Effector memory CD4-positive, alpha-beta T cell (primary cell): Measurements from ENCODE around the gene GPRIN2.
"Not testable (repeated sequence)": the region's sequence is repeated elsewhere in the genome, so short reads cannot be mapped to it uniquely, and the experiment has no call there.

ENCODE experiments used
- DNase-seq, 3 donors: peaks; one replicate each; pipeline ENCODE4 v3.0.0-alpha.2; 2020
- H3K27ac ChIP-seq: 2 replicates; pipeline ENCODE4 v1.7.0; 2013; ENCODE audit warnings: mild to moderate bottlenecking, low read length, moderate library complexity; ENCODE audit not compliant: insufficient read depth, poor library complexity, severe bottlenecking
- H3K27me3 ChIP-seq: replicated peaks from 2 replicates; pipeline ENCODE4 v1.7.0; 2013; ENCODE audit warnings: mild to moderate bottlenecking, low read length; ENCODE audit not compliant: insufficient read depth, control insufficient read depth, poor library complexity, severe bottlenecking
- H3K36me3 ChIP-seq: 2 replicates; pipeline ENCODE4 v1.7.0; 2013; ENCODE audit warnings: mild to moderate bottlenecking, low read length, moderate library complexity; ENCODE audit not compliant: control insufficient read depth, insufficient read depth
- H3K4me1 ChIP-seq: 2 replicates; pipeline ENCODE4 v1.7.0; 2013; ENCODE audit warnings: low read length, mild to moderate bottlenecking; ENCODE audit not compliant: control insufficient read depth, insufficient read depth, poor library complexity, severe bottlenecking
- H3K4me3 ChIP-seq: 2 replicates; pipeline ENCODE4 v1.7.0; 2013; ENCODE audit warnings: low read length, low read depth, mild to moderate bottlenecking; ENCODE audit not compliant: insufficient read depth, poor library complexity, severe bottlenecking
- H3K9me3 ChIP-seq: 2 replicates; pipeline ENCODE4 v1.7.0; 2013; ENCODE audit warnings: mild to moderate bottlenecking, low read length, moderate library complexity; ENCODE audit not compliant: control insufficient read depth
- total RNA-seq, 3 donors: gene quantifications; one replicate each; lab custom pipeline; 2026; lab: John Stamatoyannopoulos, UW

GPRIN2 gene
- total RNA-seq: 0 to 0.39 (median 0) reads per million in 3 donors

DNA sequence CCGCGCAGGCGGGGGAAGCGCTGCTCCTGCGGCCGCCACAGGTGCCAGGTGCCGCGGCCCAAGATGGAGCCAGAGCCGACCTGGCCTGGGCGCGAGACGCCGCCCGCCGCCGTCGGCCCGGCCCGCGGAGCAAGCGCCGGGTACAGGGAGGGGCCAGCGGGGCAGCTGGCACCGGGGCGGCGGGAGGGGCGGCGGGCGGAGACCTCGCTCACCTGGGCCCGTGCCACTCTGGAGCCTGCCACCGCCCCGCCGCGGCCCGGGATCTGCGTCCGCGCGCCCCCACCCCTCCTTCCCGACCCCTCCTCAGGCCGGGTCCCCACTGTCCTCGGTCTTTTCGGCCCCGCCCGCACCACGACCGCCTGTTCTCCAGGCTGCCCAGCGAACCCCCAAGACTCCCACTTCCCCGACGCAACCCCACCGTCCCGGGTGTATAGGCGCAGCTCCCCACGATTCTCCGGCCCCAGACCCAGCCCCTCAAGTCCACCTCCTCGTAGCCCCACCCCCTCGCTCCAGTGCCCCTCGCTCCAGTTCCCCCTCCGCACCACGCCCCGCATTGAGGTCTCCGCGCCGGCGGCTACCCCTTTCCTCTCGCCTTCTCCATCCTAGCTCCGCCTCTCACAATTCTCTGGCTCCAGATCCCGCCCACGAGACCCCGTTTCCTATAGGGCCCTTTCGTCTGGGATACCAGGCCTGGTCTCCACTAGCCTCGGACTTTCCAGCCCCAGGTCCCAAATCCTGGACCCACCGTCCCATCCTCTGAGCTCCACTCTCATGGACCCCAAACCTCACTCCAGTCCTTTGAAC, at the start of gene GPRIN2:
TSS of gene GPRIN2 (minus strand) at position 144 of the 804 bp plus-strand sequence. CDS start 5,922 bp downstream, outside the sequence.
- Histone ChIP-seq H3K4me3 (no peak within 1 kb of the TSS), H3K36me3 (no peaks in the 10 kb centered on the region), H3K9me3 (no peaks in the 10 kb centered on the region), H3K4me1 (no peaks in the 10 kb centered on the region), H3K27ac (no peak within 1 kb of the TSS), H3K27me3 (peaks cover 24% of the 10 kb centered on the region)
- DNase-seq: no peak

DNA sequence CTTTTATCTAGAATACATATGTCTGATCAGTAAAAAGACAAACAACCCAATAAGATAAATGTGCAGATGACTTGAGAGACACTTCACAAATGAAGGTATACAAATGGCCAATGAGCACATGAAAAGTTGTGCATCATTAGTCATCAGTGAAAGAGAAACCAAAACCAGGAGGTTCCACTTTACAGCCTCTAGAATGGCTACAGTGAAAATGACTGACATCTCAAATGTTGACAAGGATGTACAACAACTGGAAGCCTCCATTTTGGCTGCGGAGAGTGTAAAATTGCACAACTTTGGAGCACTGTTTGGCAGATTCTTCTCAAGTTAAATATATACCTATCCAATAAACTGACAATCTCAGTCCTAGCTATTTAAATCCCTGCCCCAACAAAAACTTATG, 44.1 kb upstream of the GPRIN2 start:
- not testable (repeated sequence) for H3K4me3 ChIP-seq, H3K36me3 ChIP-seq, H3K9me3 ChIP-seq, H3K27ac ChIP-seq, H3K4me1 ChIP-seq, H3K27me3 ChIP-seq, DNase-seq

DNA sequence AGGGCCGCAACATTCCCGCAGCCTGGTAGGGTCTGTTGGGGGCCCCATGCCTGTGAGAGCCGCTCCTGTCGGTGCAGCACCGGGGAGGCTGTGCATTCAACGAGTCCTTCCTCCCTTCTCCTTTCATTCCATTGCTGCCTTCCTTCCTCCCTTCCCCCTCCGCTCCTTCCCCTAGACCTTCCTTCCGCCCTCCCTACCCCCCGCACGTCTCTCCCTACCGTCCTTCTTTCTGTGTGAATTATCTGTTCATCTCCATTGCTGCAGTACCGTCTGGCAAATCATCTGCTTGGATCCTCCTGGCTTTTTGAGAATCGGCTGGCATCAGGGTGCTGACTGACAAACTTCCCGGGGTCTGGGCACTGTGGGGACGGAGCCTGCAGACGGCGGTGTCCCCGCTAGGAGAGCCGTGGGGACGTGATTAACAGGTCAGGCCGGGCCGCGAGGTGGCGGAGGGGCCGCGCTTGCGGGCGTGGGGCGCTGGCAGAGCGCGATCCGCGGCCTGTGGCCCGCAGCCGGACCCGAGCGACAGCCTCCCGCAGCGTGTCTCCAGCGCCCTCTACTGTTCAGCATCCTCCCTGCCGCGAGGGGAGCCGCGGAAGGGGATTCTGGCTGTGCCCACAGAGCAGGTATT, 41.3 kb upstream of the GPRIN2 start:
- DNase-seq: peak in 1 of 3 donors; percentile 5
- not testable (repeated sequence) for H3K27me3 ChIP-seq, H3K4me1 ChIP-seq, H3K27ac ChIP-seq, H3K9me3 ChIP-seq, H3K36me3 ChIP-seq
- H3K4me3 ChIP-seq: peak overlapping the region; percentile 17

- H3K4me1 ChIP-seq, H3K9me3 ChIP-seq, H3K27ac ChIP-seq, H3K27me3 ChIP-seq, DNase-seq, H3K36me3 ChIP-seq, H3K4me3 ChIP-seq: not testable (repeated sequence)
Observed at GRCh38 chr10:46596570-46596969, 40.1 kb upstream of the GPRIN2 start.

- H3K4me1 ChIP-seq, H3K27me3 ChIP-seq, DNase-seq, H3K27ac ChIP-seq, H3K9me3 ChIP-seq, H3K4me3 ChIP-seq, H3K36me3 ChIP-seq: not testable (repeated sequence)
Observed at GRCh38 chr10:46594453-46595063, 38.1 kb upstream of the GPRIN2 start.

DNA sequence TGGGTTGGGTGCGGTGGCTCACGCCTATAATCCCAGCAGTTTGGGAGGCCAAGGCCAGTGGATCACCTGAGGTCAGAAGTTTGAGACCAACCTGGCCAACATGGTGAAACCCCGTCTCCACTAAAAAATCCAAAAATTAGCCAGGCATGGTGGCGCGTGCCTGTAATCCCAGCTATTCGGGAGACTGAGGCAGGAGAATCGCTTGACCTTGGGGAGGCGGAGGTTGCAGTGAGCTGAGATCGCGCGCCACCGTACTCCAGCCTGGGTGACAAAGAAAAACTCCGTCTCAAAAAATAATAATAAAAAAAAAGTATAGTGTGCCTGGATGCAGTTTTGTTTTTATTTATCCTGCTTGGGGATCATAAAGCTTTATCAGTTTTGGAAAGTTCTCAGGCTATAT, 36.8 kb upstream of the GPRIN2 start:
- H3K27ac ChIP-seq, H3K36me3 ChIP-seq, H3K4me3 ChIP-seq, DNase-seq, H3K4me1 ChIP-seq, H3K27me3 ChIP-seq, H3K9me3 ChIP-seq: not testable (repeated sequence)

GRCh38 chr10:46591053-46591452, 34.6 kb upstream of the GPRIN2 start:
- not testable (repeated sequence) for H3K27me3 ChIP-seq, H3K36me3 ChIP-seq, DNase-seq, H3K4me3 ChIP-seq, H3K27ac ChIP-seq, H3K9me3 ChIP-seq, H3K4me1 ChIP-seq

DNA sequence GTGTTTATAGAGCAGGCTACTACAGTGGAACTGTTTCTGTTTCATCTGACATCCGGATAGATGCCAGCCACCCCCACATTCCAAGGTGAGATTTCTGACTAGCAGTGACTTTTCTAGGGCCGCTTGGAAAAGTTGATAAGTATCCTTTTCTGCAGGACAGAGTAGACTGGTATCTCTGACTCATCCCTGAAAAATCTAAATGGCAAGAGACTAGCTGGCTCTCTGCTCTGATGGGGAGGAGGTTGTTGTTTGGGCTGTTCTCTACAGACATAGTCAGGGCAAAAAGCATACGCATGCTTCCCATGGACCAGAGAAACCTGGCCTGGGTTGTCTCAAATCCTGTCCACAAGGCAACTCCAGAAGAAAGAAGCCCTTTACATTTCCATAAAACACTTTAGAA, 33.1 kb upstream of the GPRIN2 start:
- not testable (repeated sequence) for H3K4me3 ChIP-seq, DNase-seq, H3K9me3 ChIP-seq, H3K27ac ChIP-seq, H3K36me3 ChIP-seq, H3K27me3 ChIP-seq, H3K4me1 ChIP-seq

DNA sequence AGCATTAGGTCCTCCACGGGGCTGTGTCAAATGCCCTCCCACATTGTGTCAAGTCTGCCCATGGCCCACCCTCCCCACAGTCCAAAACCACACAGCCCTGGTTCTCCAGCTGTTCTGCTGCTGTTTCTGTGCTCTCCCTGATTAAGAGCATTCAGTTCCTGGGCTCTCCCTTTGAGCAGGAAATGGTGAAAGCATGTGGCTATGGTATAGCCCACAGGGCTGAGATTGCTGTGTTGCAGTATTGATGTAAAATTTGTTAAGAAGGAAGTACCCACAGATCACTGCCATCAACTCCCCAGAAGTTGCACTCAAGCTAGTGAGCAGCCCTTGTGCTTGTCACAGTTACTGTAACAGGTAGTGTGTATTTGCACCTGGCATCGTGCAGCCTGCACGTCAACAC, 31.8 kb upstream of the GPRIN2 start:
- H3K9me3 ChIP-seq, H3K27ac ChIP-seq, DNase-seq, H3K4me3 ChIP-seq, H3K4me1 ChIP-seq, H3K36me3 ChIP-seq, H3K27me3 ChIP-seq: not testable (repeated sequence)

DNA sequence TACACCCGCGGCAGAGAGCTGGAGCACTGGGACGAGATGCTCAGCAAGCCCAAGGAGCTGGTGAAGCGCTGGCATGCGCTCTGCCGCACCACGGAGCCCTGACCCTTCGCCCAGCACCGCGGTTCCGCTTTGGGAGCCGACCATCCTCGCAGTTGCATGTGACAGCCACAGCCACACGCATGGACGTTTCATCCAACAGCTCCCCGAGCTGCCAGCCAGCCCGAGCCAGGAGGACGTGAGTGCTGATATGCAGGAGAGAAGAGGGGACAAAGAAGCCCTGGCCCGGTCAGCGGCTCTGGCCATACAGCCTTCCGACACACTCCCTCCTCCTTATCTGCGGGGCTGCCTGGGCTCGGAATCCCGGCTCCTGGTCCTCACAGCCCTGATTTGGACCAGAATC, 31.1 kb upstream of the GPRIN2 start:
- not testable (repeated sequence) for H3K27me3 ChIP-seq, H3K9me3 ChIP-seq, H3K4me1 ChIP-seq, H3K4me3 ChIP-seq, H3K36me3 ChIP-seq, H3K27ac ChIP-seq, DNase-seq
